ENCODE measurements around the gene TUBE1.
A peak's percentile ranks its signal among the peaks of the same experiment; 100 is the strongest.

The TUBE1 gene

DNA sequence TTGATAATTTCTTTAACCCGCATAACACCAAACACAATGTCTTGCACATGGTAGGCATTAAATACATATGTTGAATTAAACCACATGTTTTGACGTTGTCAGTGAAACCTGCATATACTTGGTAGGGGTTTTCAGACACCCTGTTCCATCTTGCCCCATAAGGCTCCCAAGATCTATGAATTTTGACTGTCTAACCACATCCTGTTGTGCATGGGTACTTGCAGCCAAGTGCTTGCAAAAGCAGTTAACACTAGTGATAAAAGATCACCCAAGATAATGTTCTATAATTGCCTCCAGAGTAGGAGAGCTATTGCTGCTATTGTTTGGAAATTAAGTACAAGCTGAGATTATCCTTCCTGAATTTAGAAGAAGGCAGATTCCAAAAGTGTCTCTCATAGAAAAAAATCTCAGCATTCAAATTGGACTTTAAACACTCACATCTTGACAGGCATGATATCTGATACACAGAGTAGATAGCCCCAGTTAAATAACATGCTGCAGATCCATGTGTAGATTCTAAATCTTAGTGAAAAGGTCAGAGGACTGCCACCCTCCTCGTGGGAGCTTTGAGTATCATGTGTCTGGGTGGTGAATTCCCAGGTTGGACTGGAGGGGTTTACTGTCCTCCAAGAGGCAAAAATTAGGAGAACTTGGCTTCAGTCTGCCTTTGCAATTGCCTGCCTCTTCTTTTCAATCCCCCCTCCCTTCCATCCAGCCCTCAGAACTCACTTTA, 59.2 kb downstream of the TUBE1 start:
- H3K4me3 ChIP-seq (ENCODE audit: low read length in 2 of 2), result no peak overlapping the region
- peak overlapping the region in 1 of 2 donors; percentile 28 for H3K27ac ChIP-seq (ENCODE audit: low read depth in 2 of 2, low read length in 2 of 2)
- H3K9me3 ChIP-seq (ENCODE audit: control insufficient read depth in 2 of 2, low read length in 2 of 2), result no peaks in the 10 kb centered on the region
- H3K27me3 ChIP-seq (ENCODE audit: control insufficient read depth in 2 of 2, insufficient read depth in 2 of 2, low read length in 2 of 2), result no peaks in the 10 kb centered on the region
- H3K9ac ChIP-seq (ENCODE audit: low read depth in 1 of 2, low read length in 2 of 2), result no peak overlapping the region
- peaks cover 7 to 10% of the 10 kb centered on the region in 2 donors for H3K4me1 ChIP-seq (ENCODE audit: control insufficient read depth in 2 of 2, insufficient read depth in 2 of 2, low read length in 2 of 2)
- no peaks in the 10 kb centered on the region for H3K36me3 ChIP-seq (ENCODE audit: control insufficient read depth in 2 of 2, insufficient read depth in 2 of 2, low read length in 2 of 2)

DNA sequence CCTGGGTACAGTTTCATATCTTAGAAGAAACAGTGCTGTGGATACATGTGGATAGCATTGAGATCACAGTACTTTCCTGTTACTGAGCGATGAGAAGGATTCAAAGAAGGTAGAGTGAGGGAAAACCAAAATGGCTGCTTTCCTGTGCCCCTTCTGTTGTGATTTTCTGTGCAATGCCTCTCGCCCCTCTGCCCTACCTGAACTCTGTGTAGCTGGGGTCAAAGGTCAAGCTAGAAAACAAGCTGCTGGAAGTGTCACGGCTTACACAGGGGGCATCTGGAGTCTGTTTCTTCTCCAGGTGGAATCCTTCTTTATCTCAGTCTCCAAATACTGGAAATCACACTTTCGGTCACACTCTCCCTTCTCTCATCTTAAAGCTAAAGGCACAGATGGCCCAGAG, 60.3 kb downstream of the TUBE1 start:
- no peaks in the 10 kb centered on the region for H3K36me3 ChIP-seq (ENCODE audit: control insufficient read depth in 2 of 2, insufficient read depth in 2 of 2, low read length in 2 of 2)
- H3K9me3 ChIP-seq (ENCODE audit: control insufficient read depth in 2 of 2, low read length in 2 of 2), result no peaks in the 10 kb centered on the region
- H3K4me1 ChIP-seq (ENCODE audit: control insufficient read depth in 2 of 2, insufficient read depth in 2 of 2, low read length in 2 of 2), result peaks cover 7 to 10% of the 10 kb centered on the region in 2 donors
- no peak overlapping the region for H3K27ac ChIP-seq (ENCODE audit: low read depth in 2 of 2, low read length in 2 of 2)
- no peaks in the 10 kb centered on the region for H3K27me3 ChIP-seq (ENCODE audit: control insufficient read depth in 2 of 2, insufficient read depth in 2 of 2, low read length in 2 of 2)
- no peak overlapping the region for H3K9ac ChIP-seq (ENCODE audit: low read depth in 1 of 2, low read length in 2 of 2)
- no peak overlapping the region for H3K4me3 ChIP-seq (ENCODE audit: low read length in 2 of 2)

DNA sequence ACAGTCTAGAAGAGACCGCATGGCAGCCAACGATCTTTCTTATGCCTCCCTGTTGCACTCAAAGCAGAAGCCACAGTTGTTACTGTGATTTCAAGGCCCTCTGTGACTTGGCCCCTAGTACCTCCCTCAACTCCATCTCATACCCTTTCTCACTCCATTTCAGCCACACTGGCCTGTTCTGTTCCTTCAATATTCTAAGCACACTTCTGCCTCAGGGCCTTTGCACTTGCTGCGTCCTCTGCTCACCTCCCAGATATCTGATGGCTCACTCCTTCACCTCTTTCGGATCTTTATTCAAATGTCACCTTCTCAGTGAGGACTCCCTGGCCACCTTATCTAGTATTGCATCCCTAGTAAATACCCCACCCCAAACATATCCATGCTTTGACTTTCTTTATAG, 62.8 kb downstream of the TUBE1 start:
- peaks cover 2 to 3% of the 10 kb centered on the region in 2 donors for H3K4me1 ChIP-seq (ENCODE audit: control insufficient read depth in 2 of 2, insufficient read depth in 2 of 2, low read length in 2 of 2)
- no peak overlapping the region for H3K4me3 ChIP-seq (ENCODE audit: low read length in 2 of 2)
- no peak overlapping the region for H3K9ac ChIP-seq (ENCODE audit: low read depth in 1 of 2, low read length in 2 of 2)
- no peaks in the 10 kb centered on the region for H3K27me3 ChIP-seq (ENCODE audit: control insufficient read depth in 2 of 2, insufficient read depth in 2 of 2, low read length in 2 of 2)
- H3K36me3 ChIP-seq (ENCODE audit: control insufficient read depth in 2 of 2, insufficient read depth in 2 of 2, low read length in 2 of 2), result no peaks in the 10 kb centered on the region
- no peak overlapping the region for H3K27ac ChIP-seq (ENCODE audit: low read depth in 2 of 2, low read length in 2 of 2)
- no peaks in the 10 kb centered on the region for H3K9me3 ChIP-seq (ENCODE audit: control insufficient read depth in 2 of 2, low read length in 2 of 2)

DNA sequence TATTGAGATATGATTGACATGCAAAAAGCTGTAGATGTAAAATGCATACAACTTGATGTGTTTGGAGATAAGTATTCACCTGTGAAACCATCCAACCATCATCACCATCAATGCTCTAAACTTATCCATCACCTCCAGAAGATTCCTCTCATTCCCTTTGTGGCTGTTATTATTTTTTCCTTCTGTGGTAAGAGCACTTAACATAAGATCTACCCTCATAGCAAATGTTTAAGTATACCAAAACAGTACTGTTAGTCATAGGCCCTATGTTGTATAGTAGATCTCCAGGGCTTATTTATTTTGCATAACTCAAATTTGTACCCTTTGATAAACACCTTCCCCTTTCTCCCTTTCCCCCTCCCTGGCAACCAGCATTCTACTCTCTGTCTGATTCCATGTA, 64.5 kb downstream of the TUBE1 start:
- H3K9me3 ChIP-seq (ENCODE audit: control insufficient read depth in 2 of 2, low read length in 2 of 2), result no peaks in the 10 kb centered on the region
- H3K4me3 ChIP-seq (ENCODE audit: low read length in 2 of 2), result no peak overlapping the region
- H3K27ac ChIP-seq (ENCODE audit: low read depth in 2 of 2, low read length in 2 of 2), result no peak overlapping the region
- H3K36me3 ChIP-seq (ENCODE audit: control insufficient read depth in 2 of 2, insufficient read depth in 2 of 2, low read length in 2 of 2), result no peaks in the 10 kb centered on the region
- H3K27me3 ChIP-seq (ENCODE audit: control insufficient read depth in 2 of 2, insufficient read depth in 2 of 2, low read length in 2 of 2), result no peaks in the 10 kb centered on the region
- H3K9ac ChIP-seq (ENCODE audit: low read depth in 1 of 2, low read length in 2 of 2), result no peak overlapping the region
- H3K4me1 ChIP-seq (ENCODE audit: control insufficient read depth in 2 of 2, insufficient read depth in 2 of 2, low read length in 2 of 2), result peaks cover 2 to 9% of the 10 kb centered on the region in 2 donors

DNA sequence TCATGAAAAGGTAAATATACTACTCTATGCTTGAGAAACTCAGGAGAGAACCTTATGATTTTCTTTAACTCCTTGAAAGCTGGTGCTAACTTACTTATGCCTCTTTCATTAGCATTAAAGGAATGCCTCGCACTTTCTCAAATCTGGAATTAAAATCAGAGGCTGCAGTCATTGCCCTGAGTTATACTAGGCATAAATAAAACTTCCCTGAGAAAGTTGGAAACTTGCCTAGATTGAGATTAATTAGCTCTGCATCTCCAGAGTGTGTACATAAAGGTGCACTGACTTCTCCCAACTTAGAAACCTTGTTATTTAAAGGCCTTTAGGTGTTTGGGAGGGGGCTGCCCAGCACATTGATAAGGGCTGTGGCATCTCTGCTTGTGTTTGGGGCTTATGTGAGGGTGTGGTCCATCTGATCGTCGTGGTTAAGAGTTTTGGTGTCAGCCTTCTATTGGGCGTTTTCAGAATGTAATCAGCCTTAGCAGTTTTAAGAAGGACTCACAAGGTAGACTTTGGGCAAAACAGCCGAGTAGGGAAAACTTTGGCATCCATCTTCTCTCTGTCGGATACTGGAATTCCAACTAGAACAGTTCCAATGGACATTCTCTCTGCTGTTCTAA, 65.5 kb downstream of the TUBE1 start:
- H3K36me3 ChIP-seq (ENCODE audit: control insufficient read depth in 2 of 2, insufficient read depth in 2 of 2, low read length in 2 of 2), result no peaks in the 10 kb centered on the region
- H3K27me3 ChIP-seq (ENCODE audit: control insufficient read depth in 2 of 2, insufficient read depth in 2 of 2, low read length in 2 of 2), result no peaks in the 10 kb centered on the region
- no peak overlapping the region for H3K27ac ChIP-seq (ENCODE audit: low read depth in 2 of 2, low read length in 2 of 2)
- H3K9me3 ChIP-seq (ENCODE audit: control insufficient read depth in 2 of 2, low read length in 2 of 2), result no peaks in the 10 kb centered on the region
- no peak overlapping the region for H3K9ac ChIP-seq (ENCODE audit: low read depth in 1 of 2, low read length in 2 of 2)
- H3K4me1 ChIP-seq (ENCODE audit: control insufficient read depth in 2 of 2, insufficient read depth in 2 of 2, low read length in 2 of 2), result peaks cover 0 to 9% of the 10 kb centered on the region in 2 donors
- H3K4me3 ChIP-seq (ENCODE audit: low read length in 2 of 2), result no peak overlapping the region
